ENCODE results near the gene PSMC3.
A peak's percentile ranks its signal among the peaks of the same experiment; 100 is the strongest.

Gene PSMC3

DNA sequence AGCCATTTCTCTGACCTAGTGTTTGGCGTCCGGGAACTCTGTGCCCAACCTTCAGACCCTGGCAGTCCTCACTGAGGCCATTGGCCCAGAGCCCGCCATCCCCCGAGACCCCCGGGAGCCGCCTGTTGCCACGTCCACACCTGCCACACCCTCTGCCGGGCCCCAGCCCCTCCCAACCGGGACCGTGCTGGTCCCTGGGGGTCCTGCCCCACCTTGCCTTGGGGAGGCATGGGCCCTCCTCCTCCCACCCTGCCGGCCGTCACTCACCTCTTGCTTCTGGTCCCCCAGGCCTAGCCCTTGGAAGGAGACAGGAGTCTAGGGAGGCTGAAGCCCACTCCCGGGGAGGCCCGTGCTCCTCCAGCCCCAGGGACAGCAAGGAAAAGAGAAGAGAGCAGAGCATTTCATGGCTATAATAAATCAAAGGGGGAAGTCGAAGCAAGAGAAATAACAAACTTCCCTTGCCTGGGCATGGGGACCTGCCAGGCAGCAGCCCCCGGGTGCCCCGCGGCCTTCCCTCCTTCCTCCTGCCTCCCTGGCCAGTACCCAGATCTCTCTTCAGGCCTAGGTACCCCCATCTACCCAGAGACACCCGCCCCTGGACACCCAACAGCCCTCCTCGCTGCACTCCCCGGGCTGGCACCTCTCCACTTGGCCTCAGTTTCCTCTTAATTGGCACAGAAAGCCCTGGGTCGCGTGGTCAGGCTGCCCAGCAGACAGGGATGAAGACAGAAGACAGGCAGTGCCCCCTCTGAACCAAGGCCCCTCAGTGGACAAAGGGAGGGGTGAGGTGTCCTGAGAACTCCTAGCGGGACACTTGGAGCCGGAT is 30.8 kb downstream of the PSMC3 start:
- Histone ChIP-seq H3K79me2 (ENCODE audit: control insufficient read depth, insufficient read depth, low read length) (no peaks in the 10 kb centered on the region), H2BK120ac (ENCODE audit: low read depth, low read length) (no peak overlapping the region), H3K23ac (ENCODE audit: low read length) (no peak overlapping the region), H3K18ac (ENCODE audit: low read length) (no peak overlapping the region), H3K4me1 (ENCODE audit: control insufficient read depth, low read depth, low read length) (peaks cover 9% of the 10 kb centered on the region), H3K79me1 (ENCODE audit: low read length) (no peaks in the 10 kb centered on the region), H3K27ac (ENCODE audit: low read depth, low read length) (no peak overlapping the region), H3K4me2 (ENCODE audit: low read length) (no peak overlapping the region), H3K4ac (ENCODE audit: low read depth, low read length) (no peak overlapping the region), H3K27me3 (ENCODE audit: insufficient read depth, low read length, poor library complexity) (no peaks in the 10 kb centered on the region), H3K56ac (ENCODE audit: low read length) (peak overlapping the region; percentile 34), H4K8ac (ENCODE audit: low read depth, low read length) (no peak overlapping the region), H3K4me3 (ENCODE audit: low read length) (no peak overlapping the region), H2BK15ac (replicated peaks; ENCODE audit: low read depth) (no peak overlapping the region), H3K9ac (ENCODE audit: low read length) (no peak overlapping the region), H2BK5ac (ENCODE audit: low read length) (no peak overlapping the region), H3K36me3 (ENCODE audit: control insufficient read depth, insufficient read depth, low read length) (no peaks in the 10 kb centered on the region), H2AK5ac (ENCODE audit: low read length) (no peak overlapping the region), H4K5ac (ENCODE audit: low read length) (no peak overlapping the region)
- WGBS (ENCODE audit: extremely low coverage, insufficient coverage, low lambda C conversion rate): no CpG with 5 or more reads among the region's 25 CpGs
- DNase-seq: no peak

GRCh38 chr11:47394322-47395222 is 31.7 kb downstream of the PSMC3 start:
- no peak for DNase-seq
- H3K27ac ChIP-seq (ENCODE audit: low read depth, low read length): no peak overlapping the region

DNA sequence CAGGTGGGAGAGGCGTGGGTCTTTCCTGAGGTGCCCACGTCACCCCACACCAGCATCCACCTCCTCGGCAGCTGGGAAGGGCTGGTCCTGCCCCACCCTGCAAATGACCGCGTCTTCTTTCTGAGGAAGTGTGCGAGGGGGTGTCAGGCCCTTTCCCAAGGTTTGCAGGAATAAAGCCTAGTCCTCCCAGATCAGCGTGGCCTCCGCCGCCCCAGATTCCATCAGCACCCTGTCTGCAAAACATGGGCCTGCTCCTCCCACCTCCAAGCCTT is 32.3 kb downstream of the PSMC3 start:
- Histone ChIP-seq H3K4me1 (ENCODE audit: control insufficient read depth, low read depth, low read length) (peaks cover 6% of the 10 kb centered on the region), H3K4me2 (ENCODE audit: low read length) (no peak overlapping the region), H2BK120ac (ENCODE audit: low read depth, low read length) (no peak overlapping the region), H3K18ac (ENCODE audit: low read length) (no peak overlapping the region), H4K5ac (ENCODE audit: low read length) (no peak overlapping the region), H4K8ac (ENCODE audit: low read depth, low read length) (no peak overlapping the region), H3K9ac (ENCODE audit: low read length) (no peak overlapping the region), H3K79me1 (ENCODE audit: low read length) (no peaks in the 10 kb centered on the region), H2BK5ac (ENCODE audit: low read length) (no peak overlapping the region), H3K79me2 (ENCODE audit: control insufficient read depth, insufficient read depth, low read length) (no peaks in the 10 kb centered on the region), H3K36me3 (ENCODE audit: control insufficient read depth, insufficient read depth, low read length) (no peaks in the 10 kb centered on the region), H3K56ac (ENCODE audit: low read length) (no peak overlapping the region), H2AK5ac (ENCODE audit: low read length) (no peak overlapping the region), H3K4me3 (ENCODE audit: low read length) (no peak overlapping the region), H3K27me3 (ENCODE audit: insufficient read depth, low read length, poor library complexity) (no peaks in the 10 kb centered on the region), H3K23ac (ENCODE audit: low read length) (no peak overlapping the region), H2BK15ac (replicated peaks; ENCODE audit: low read depth) (no peak overlapping the region), H3K27ac (ENCODE audit: low read depth, low read length) (no peak overlapping the region), H3K4ac (ENCODE audit: low read depth, low read length) (no peak overlapping the region)
- DNase-seq: no peak
- WGBS (ENCODE audit: extremely low coverage, insufficient coverage, low lambda C conversion rate): no CpG with 5 or more reads among the region's 9 CpGs

More at GRCh38 chr11:47394322-47395222, 31.7 kb downstream of the PSMC3 start:
- H4K8ac ChIP-seq (ENCODE audit: low read depth, low read length): no peak overlapping the region
- H3K4me3 ChIP-seq (ENCODE audit: low read length): no peak overlapping the region
- no peak overlapping the region for H2BK15ac ChIP-seq (replicated peaks; ENCODE audit: low read depth)
- no peak overlapping the region for H3K4ac ChIP-seq (ENCODE audit: low read depth, low read length)
- no peak overlapping the region for H3K18ac ChIP-seq (ENCODE audit: low read length)
- no peak overlapping the region for H3K56ac ChIP-seq (ENCODE audit: low read length)
- H2BK5ac ChIP-seq (ENCODE audit: low read length): no peak overlapping the region
- H3K23ac ChIP-seq (ENCODE audit: low read length): no peak overlapping the region
- H3K36me3 ChIP-seq (ENCODE audit: control insufficient read depth, insufficient read depth, low read length): no peaks in the 10 kb centered on the region
- H3K9ac ChIP-seq (ENCODE audit: low read length): no peak overlapping the region
- no peak overlapping the region for H2AK5ac ChIP-seq (ENCODE audit: low read length)
- H2BK120ac ChIP-seq (ENCODE audit: low read depth, low read length): no peak overlapping the region
- no peaks in the 10 kb centered on the region for H3K27me3 ChIP-seq (ENCODE audit: insufficient read depth, low read length, poor library complexity)
- peaks cover 6% of the 10 kb centered on the region for H3K4me1 ChIP-seq (ENCODE audit: control insufficient read depth, low read depth, low read length)
- H3K79me2 ChIP-seq (ENCODE audit: control insufficient read depth, insufficient read depth, low read length): no peaks in the 10 kb centered on the region
- no peak overlapping the region for H4K5ac ChIP-seq (ENCODE audit: low read length)
- WGBS (ENCODE audit: extremely low coverage, insufficient coverage, low lambda C conversion rate): no CpG with 5 or more reads among the region's 39 CpGs
- H3K4me2 ChIP-seq (ENCODE audit: low read length): no peak overlapping the region
- no peaks in the 10 kb centered on the region for H3K79me1 ChIP-seq (ENCODE audit: low read length)

DNA sequence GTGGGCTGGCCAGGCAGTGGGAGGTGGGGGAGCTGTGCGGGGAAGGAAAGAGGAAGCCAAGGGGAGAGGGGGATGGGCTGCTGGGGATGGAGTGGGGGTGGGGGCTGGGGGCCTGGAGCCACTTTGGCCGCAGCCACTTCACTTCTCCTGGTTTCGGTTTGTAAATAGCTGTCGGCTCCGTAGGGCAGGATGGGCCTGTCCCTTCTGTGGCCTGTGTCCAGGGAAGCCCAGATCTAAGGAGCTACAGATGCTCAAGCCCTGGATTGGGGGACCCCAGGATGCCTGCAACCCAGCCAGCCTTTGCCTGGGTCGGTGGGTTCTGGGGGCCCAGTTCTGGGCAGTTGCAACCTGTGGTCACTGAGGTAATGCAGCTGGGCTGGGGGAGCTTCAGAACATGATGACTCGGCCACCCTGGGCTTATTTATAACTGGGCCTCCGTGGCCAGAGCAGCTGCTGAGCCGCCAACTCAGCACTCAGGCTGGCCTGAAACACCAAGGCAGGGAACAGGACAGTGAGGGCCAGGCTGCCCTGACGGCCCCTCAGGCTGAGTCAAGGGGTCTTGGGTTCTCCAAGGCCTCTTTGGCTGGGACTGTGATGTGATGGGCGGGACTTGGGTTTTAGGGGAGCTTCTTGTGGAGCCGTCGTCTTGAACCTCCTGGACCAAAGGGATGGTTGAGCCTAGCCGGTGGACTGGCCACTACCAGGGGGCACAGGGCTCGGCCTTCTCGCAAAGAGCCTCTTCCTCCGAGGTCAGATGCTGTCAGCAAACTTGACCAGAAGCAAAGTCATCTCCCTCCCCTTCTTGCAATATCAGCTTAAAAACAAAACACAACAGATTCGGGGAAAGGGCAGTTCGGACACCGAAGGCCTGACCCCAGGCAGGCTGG is 32.8 kb downstream of the PSMC3 start:
- Histone ChIP-seq H4K8ac (ENCODE audit: low read depth, low read length) (no peak overlapping the region), H3K4me2 (ENCODE audit: low read length) (no peak overlapping the region), H2AK5ac (ENCODE audit: low read length) (no peak overlapping the region), H2BK15ac (replicated peaks; ENCODE audit: low read depth) (no peak overlapping the region), H3K9ac (ENCODE audit: low read length) (no peak overlapping the region), H3K4me1 (ENCODE audit: control insufficient read depth, low read depth, low read length) (peaks cover 4% of the 10 kb centered on the region), H3K4me3 (ENCODE audit: low read length) (no peak overlapping the region), H3K18ac (ENCODE audit: low read length) (no peak overlapping the region), H3K36me3 (ENCODE audit: control insufficient read depth, insufficient read depth, low read length) (no peaks in the 10 kb centered on the region), H4K5ac (ENCODE audit: low read length) (no peak overlapping the region), H3K79me2 (ENCODE audit: control insufficient read depth, insufficient read depth, low read length) (no peaks in the 10 kb centered on the region), H3K79me1 (ENCODE audit: low read length) (no peaks in the 10 kb centered on the region), H2BK120ac (ENCODE audit: low read depth, low read length) (no peak overlapping the region), H3K23ac (ENCODE audit: low read length) (no peak overlapping the region), H3K56ac (ENCODE audit: low read length) (peak overlapping the region; percentile 32), H3K4ac (ENCODE audit: low read depth, low read length) (no peak overlapping the region), H2BK5ac (ENCODE audit: low read length) (no peak overlapping the region), H3K27me3 (ENCODE audit: insufficient read depth, low read length, poor library complexity) (no peaks in the 10 kb centered on the region), H3K27ac (ENCODE audit: low read depth, low read length) (no peak overlapping the region)
- no CpG with 5 or more reads among the region's 20 CpGs for WGBS (ENCODE audit: extremely low coverage, insufficient coverage, low lambda C conversion rate)
- no peak for DNase-seq

GRCh38 chr11:47392546-47393162 is 33.6 kb downstream of the PSMC3 start:
- H2AK5ac ChIP-seq (ENCODE audit: low read length): no peak overlapping the region
- no peak overlapping the region for H3K9ac ChIP-seq (ENCODE audit: low read length)
- no peak overlapping the region for H3K18ac ChIP-seq (ENCODE audit: low read length)
- no peak overlapping the region for H3K4ac ChIP-seq (ENCODE audit: low read depth, low read length)
- peak overlapping the region; percentile 64 for H3K56ac ChIP-seq (ENCODE audit: low read length)
- H3K79me2 ChIP-seq (ENCODE audit: control insufficient read depth, insufficient read depth, low read length): no peaks in the 10 kb centered on the region
- H4K5ac ChIP-seq (ENCODE audit: low read length): no peak overlapping the region
- H4K8ac ChIP-seq (ENCODE audit: low read depth, low read length): no peak overlapping the region
- no peaks in the 10 kb centered on the region for H3K79me1 ChIP-seq (ENCODE audit: low read length)
- H2BK120ac ChIP-seq (ENCODE audit: low read depth, low read length): no peak overlapping the region
- H3K27ac ChIP-seq (ENCODE audit: low read depth, low read length): no peak overlapping the region
- DNase-seq: no peak
- H3K4me3 ChIP-seq (ENCODE audit: low read length): no peak overlapping the region
- H3K4me1 ChIP-seq (ENCODE audit: control insufficient read depth, low read depth, low read length): no peaks in the 10 kb centered on the region
- no peak overlapping the region for H2BK5ac ChIP-seq (ENCODE audit: low read length)
- no peak overlapping the region for H2BK15ac ChIP-seq (replicated peaks; ENCODE audit: low read depth)
- no peaks in the 10 kb centered on the region for H3K36me3 ChIP-seq (ENCODE audit: control insufficient read depth, insufficient read depth, low read length)
- WGBS (ENCODE audit: extremely low coverage, insufficient coverage, low lambda C conversion rate): no CpG with 5 or more reads among the region's 14 CpGs
- no peak overlapping the region for H3K4me2 ChIP-seq (ENCODE audit: low read length)
- no peaks in the 10 kb centered on the region for H3K27me3 ChIP-seq (ENCODE audit: insufficient read depth, low read length, poor library complexity)
- H3K23ac ChIP-seq (ENCODE audit: low read length): peak overlapping the region; percentile 60

Measured in mesendoderm (in vitro differentiated cells).